OCI-LY7 (cell line): Measurements from ENCODE around the gene MAP4. TPM values are rescaled to one million over a fixed set of nuclear protein-coding genes. Genes with fewer than 3 reads are reported as not detected.

Experiments
- BruUV-seq: library from RNA; stranded (reverse); fragments of 400-500 nt; replicated peaks from 2 replicates; lab custom pipeline; 2021; lab: Mats Ljungman, UMichigan
- CTCF ChIA-PET: fragments of 300-600 bp; sonication (Branson Sonifier 250); formaldehyde crosslinking; loops from one replicate; lab custom pipeline; 2022; ENCODE audit warnings: antibody characterized with exemption; ENCODE audit not compliant: unreplicated experiment; lab: Charles Lee
- POLR2A ChIA-PET: fragments of 300-600 bp; sonication (Branson Sonifier 250); formaldehyde crosslinking; loops from one replicate; lab custom pipeline; 2022; ENCODE audit warnings: antibody characterized with exemption; lab: Charles Lee
- DNase-seq: peaks from one replicate; pipeline ENCODE4 v3.0.0-alpha.2; 2015; ENCODE audit warnings: low spot score
- H2AFZ ChIP-seq: fragments of 200-600 bp; sonication (generic), shearing (Covaris generic); 2 replicates; pipeline ENCODE4 v1.6.1; 2014; ENCODE audit warnings: mild to moderate bottlenecking, antibody characterized with exemption, low read length, moderate library complexity
- H3K27ac ChIP-seq: fragments of 200-600 bp; sonication (generic); 2 replicates; pipeline ENCODE4 v1.5.1; 2014; ENCODE audit warnings: mixed run types, low read depth, mild to moderate bottlenecking, moderate library complexity, low read length, inconsistent platforms; ENCODE audit not compliant: poor library complexity, severe bottlenecking
- H3K36me3 ChIP-seq: fragments of 200-600 bp; sonication (generic); 2 replicates; pipeline ENCODE4 v1.6.1; 2014; ENCODE audit warnings: mild to moderate bottlenecking, antibody characterized with exemption, low read length, moderate library complexity, mixed read lengths; ENCODE audit not compliant: insufficient read depth
- H3K4me1 ChIP-seq: fragments of 200-600 bp; sonication (generic); 2 replicates; pipeline ENCODE4 v1.5.1; 2014; ENCODE audit warnings: mild to moderate bottlenecking, low read length; ENCODE audit not compliant: insufficient read depth, poor library complexity, severe bottlenecking
- H3K4me2 ChIP-seq: fragments of 200-600 bp; sonication (generic); 2 replicates; pipeline ENCODE4 v1.6.1; 2014; ENCODE audit warnings: mild to moderate bottlenecking, low read length
- H3K4me3 ChIP-seq: fragments of 200-600 bp; sonication (generic); 2 replicates; pipeline ENCODE4 v1.5.1; 2014; ENCODE audit warnings: mild to moderate bottlenecking, low read depth, low read length; ENCODE audit not compliant: poor library complexity, severe bottlenecking
- H3K79me2 ChIP-seq: fragments of 200-600 bp; sonication (generic); 2 replicates; pipeline ENCODE4 v1.6.1; 2016; ENCODE audit warnings: low read depth, mild to moderate bottlenecking, low read length, moderate library complexity, mixed read lengths; ENCODE audit not compliant: insufficient read depth
- H3K9me2 ChIP-seq: fragments of 200-600 bp; sonication (generic); 2 replicates; pipeline ENCODE4 v1.6.1; 2016; ENCODE audit warnings: mild to moderate bottlenecking, low read length, mixed read lengths; ENCODE audit not compliant: insufficient read depth
- H3K9me3 ChIP-seq: fragments of 200-600 bp; sonication (generic); 2 replicates; pipeline ENCODE4 v1.6.1; 2014; ENCODE audit warnings: mild to moderate bottlenecking, mixed run types, low read length, mixed read lengths
- H4K20me1 ChIP-seq: fragments of 200-600 bp; sonication (generic); 2 replicates; pipeline ENCODE4 v1.6.1; 2014; ENCODE audit warnings: mild to moderate bottlenecking, antibody characterized with exemption, low read length, moderate library complexity, mixed read lengths; ENCODE audit not compliant: insufficient read depth
- EZH2phosphoT487 ChIP-seq: fragments of 200-600 bp; sonication (generic); IDR thresholded peaks from 2 replicates; pipeline ENCODE4 v1.6.1; 2018; ENCODE audit warnings: low read depth, borderline replicate concordance, mild to moderate bottlenecking, mixed run types, antibody characterized with exemption, low read length, moderate library complexity, mixed read lengths
- intact Hi-C: fragments of 100-400 bp; cut with micrococcal nuclease; formaldehyde crosslinking; loops from one replicate; pipeline ENCODE4 v1.10.0; 2022; ENCODE audit not compliant: unreplicated experiment
- total RNA-seq, 2 experiments: library from RNA; depleted of rRNA in 1 of 2; stranded (reverse); fragments of >200 nt in 1 of 2; shearing (Covaris generic) in 1 of 2; gene quantifications; 2 replicates each; pipeline ENCODE4 v1.2.3, GENCODE V29; 2014 to 2022
- TF ChIP-seq, protein P1 (sequence below): fragments of 200-600 bp; sonication (generic); conservative IDR thresholded peaks from 2 replicates; pipeline ENCODE4 v1.5.1; 2014; ENCODE audit warnings: mild to moderate bottlenecking, antibody characterized with exemption, low read length, moderate library complexity, mixed read lengths

The MAP4 gene
- total RNA-seq, 2 experiments from 2014 or later, result 26.1 to 78.4 TPM

DNA sequence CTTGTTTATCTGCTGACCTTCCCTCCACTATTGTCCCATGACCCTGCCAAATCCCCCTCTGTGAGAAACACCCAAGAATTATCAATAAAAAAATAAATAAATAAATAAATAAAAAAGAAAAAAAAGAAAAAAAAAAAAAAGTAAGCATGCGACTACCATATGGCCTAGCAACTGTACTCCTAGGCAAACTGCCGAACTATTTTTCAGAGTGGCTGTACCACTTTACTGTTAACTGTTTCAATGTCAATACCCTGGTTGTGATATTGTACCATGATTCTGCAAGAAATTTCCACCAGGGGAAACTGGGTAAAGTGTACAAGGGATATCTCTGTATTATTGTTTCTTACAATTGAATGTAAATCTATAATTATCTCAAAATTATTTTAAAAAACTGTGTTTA, 41.3 kb upstream of the MAP4 start:
- Histone ChIP-seq H3K36me3 (peaks cover 11% of the 10 kb centered on the region), H3K9me3 (peaks cover 5% of the 10 kb centered on the region; the same call in 1 of the 2 replicates), H4K20me1 (no peaks in the 10 kb centered on the region), H3K79me2 (peaks cover 8% of the 10 kb centered on the region; the same call in 1 of the 2 replicates), H3K27ac (no peak overlapping the region), H3K4me2 (no peak overlapping the region), H3K9me2 (no peaks in the 10 kb centered on the region), H3K4me3 (no peak overlapping the region), H2AFZ (no peak overlapping the region), H3K4me1 (no peaks in the 10 kb centered on the region)
- ChIA-PET CTCF (no interaction called here), POLR2A (no interaction called here)
- no TSS peak for BruUV-seq
- intact Hi-C loops, result no loop called here
- no peak for TF ChIP-seq EZH2phosphoT487
- TF ChIP-seq, protein P1, sequence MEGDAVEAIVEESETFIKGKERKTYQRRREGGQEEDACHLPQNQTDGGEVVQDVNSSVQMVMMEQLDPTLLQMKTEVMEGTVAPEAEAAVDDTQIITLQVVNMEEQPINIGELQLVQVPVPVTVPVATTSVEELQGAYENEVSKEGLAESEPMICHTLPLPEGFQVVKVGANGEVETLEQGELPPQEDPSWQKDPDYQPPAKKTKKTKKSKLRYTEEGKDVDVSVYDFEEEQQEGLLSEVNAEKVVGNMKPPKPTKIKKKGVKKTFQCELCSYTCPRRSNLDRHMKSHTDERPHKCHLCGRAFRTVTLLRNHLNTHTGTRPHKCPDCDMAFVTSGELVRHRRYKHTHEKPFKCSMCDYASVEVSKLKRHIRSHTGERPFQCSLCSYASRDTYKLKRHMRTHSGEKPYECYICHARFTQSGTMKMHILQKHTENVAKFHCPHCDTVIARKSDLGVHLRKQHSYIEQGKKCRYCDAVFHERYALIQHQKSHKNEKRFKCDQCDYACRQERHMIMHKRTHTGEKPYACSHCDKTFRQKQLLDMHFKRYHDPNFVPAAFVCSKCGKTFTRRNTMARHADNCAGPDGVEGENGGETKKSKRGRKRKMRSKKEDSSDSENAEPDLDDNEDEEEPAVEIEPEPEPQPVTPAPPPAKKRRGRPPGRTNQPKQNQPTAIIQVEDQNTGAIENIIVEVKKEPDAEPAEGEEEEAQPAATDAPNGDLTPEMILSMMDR, result no peak
- no peak for DNase-seq

DNA sequence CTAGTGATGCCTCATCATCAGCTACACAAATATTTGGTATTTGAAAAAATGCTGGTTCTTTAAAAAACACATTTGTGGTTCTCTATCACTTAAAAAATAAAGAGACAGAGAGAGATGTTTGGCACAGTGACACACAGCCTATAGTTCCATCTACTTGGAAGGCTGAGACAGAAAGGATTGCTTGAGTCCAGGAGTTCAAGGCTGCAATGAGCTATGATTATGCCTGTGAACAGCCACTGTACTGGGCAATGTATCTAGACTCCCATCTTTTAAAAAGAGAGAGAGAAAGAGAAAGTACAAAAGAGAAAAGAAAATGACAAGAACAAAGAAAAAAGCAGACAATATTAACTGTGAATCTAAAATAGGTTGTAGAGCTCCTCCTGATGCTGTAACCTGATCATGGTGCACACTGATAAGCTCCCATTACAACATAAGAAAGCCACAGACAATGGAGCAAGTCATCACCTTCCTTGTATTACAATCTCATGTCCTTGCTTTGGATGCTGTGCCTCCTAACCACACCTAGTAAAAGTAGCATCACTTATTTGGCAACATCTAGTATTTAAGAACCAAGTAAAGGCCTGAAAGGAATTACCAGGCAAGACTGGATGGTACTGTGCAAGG, 31.7 kb upstream of the MAP4 start:
- CTCF ChIA-PET, result no interaction called here
- DNase-seq, result no peak
- no TSS peak for BruUV-seq
- Histone ChIP-seq H4K20me1 (no peaks in the 10 kb centered on the region), H3K79me2 (no peaks in the 10 kb centered on the region), H2AFZ (no peak overlapping the region), H3K27ac (no peak overlapping the region), H3K4me3 (no peak overlapping the region), H3K9me3 (no peaks in the 10 kb centered on the region), H3K9me2 (no peaks in the 10 kb centered on the region), H3K4me2 (no peak overlapping the region), H3K36me3 (peaks cover 16% of the 10 kb centered on the region; the same call in 1 of the 2 replicates), H3K4me1 (no peaks in the 10 kb centered on the region)
- TF ChIP-seq, protein P1, result no peak
- TF ChIP-seq EZH2phosphoT487, result no peak
- intact Hi-C loops, result no loop called here
- POLR2A ChIA-PET, result interaction anchor here (1.2 kb wide), 1 partner anchor 16 kb away, joined by 7 read pairs; no protein-coding TSS in a partner anchor

DNA sequence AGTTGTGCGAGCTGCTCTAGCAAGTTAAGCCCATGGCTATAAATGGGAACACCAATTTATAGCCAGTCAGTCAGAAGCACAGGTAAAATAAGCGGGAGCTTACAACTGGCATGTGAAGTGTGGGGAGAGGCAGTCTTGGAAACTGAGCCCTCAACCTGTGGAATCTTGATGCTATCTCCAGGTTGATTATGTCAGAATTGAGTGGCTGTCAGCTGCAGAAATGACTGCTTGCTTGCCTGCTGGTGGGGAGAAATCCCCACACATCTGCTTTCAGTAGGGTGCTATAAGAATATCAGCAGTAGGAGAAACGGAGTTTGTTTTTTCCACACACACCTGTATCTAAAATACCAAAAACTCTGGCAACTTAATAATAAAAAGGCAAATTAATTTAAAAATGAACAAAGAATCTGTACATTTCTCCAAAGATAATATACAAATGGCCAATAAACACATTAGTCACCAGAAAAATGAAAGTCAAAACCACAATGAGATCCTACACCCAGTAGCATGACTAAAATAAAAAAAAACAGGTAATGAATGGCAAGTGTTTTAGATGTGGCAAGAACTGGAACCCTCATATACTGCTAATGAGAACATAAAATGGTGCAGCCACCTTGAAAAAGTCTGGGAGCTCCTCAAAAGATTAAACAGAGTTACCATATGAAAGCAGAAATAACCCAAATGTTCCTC, 26.0 kb upstream of the MAP4 start:
- Histone ChIP-seq H2AFZ (no peak overlapping the region), H3K9me2 (no peaks in the 10 kb centered on the region), H3K4me3 (no peak overlapping the region), H3K4me2 (no peak overlapping the region), H3K27ac (no peak overlapping the region), H3K36me3 (no peaks in the 10 kb centered on the region), H4K20me1 (no peaks in the 10 kb centered on the region), H3K9me3 (no peaks in the 10 kb centered on the region), H3K4me1 (no peaks in the 10 kb centered on the region), H3K79me2 (no peaks in the 10 kb centered on the region)
- TF ChIP-seq EZH2phosphoT487, result no peak
- TF ChIP-seq, protein P1, result no peak
- CTCF ChIA-PET, result no interaction called here
- POLR2A ChIA-PET, result no interaction called here
- intact Hi-C loops, result no loop called here
- DNase-seq, result no peak
- no TSS peak for BruUV-seq
